ENCODE results near the gene OR1Q1.

Gene OR1Q1

GRCh38 chr9:122609804-122610203 is 4.7 kb upstream of the OR1Q1 start:
- H4K20me1 ChIP-seq (ENCODE audit: low read depth, low read length): no peaks in the 10 kb centered on the region
- H3K4me2 ChIP-seq (ENCODE audit: low read depth, low read length, poor library complexity, severe bottlenecking): no peak overlapping the region
- no peak overlapping the region for H3K4me3 ChIP-seq (ENCODE audit: insufficient read depth, low read length, poor library complexity, severe bottlenecking)
- no peaks in the 10 kb centered on the region for H3K9me3 ChIP-seq (ENCODE audit: insufficient read depth, low read length)
- TF ChIP-seq EZH2phosphoT487 (conservative IDR thresholded peaks at IDR 0.05; ENCODE audit: low read length): no peak
- TF ChIP-seq CTCF (IDR thresholded peaks at IDR 0.05; ENCODE audit: insufficient read depth, low read length, poor library complexity, severe bottlenecking): no peak
- H3K79me2 ChIP-seq (ENCODE audit: insufficient read depth, low read length): no peaks in the 10 kb centered on the region
- H3K36me3 ChIP-seq (ENCODE audit: low read length): no peaks in the 10 kb centered on the region
- H3K9ac ChIP-seq (ENCODE audit: low read length): no peak overlapping the region
- H3K27me3 ChIP-seq (ENCODE audit: low read length): no peaks in the 10 kb centered on the region
- no peak overlapping the region for H3K27ac ChIP-seq (ENCODE audit: low read depth, low read length)
- H3F3A ChIP-seq (ENCODE audit: insufficient read depth): no peaks in the 10 kb centered on the region
- H3K9me2 ChIP-seq (replicated peaks; ENCODE audit: insufficient read depth, low read length): no peaks in the 10 kb centered on the region
- H2AFZ ChIP-seq (ENCODE audit: low read depth, low read length, severe bottlenecking): no peak overlapping the region

- TF ChIP-seq EZH2phosphoT487 (conservative IDR thresholded peaks at IDR 0.05; ENCODE audit: low read length): no peak
- TF ChIP-seq CTCF (IDR thresholded peaks at IDR 0.05; ENCODE audit: insufficient read depth, low read length, poor library complexity, severe bottlenecking): no peak
- H3K27ac ChIP-seq (ENCODE audit: low read depth, low read length): no peak overlapping the region
- H4K20me1 ChIP-seq (ENCODE audit: low read depth, low read length): no peaks in the 10 kb centered on the region
- no peaks in the 10 kb centered on the region for H3K79me2 ChIP-seq (ENCODE audit: insufficient read depth, low read length)
- no peaks in the 10 kb centered on the region for H3F3A ChIP-seq (ENCODE audit: insufficient read depth)
- no peaks in the 10 kb centered on the region for H3K9me2 ChIP-seq (replicated peaks; ENCODE audit: insufficient read depth, low read length)
- no peaks in the 10 kb centered on the region for H3K27me3 ChIP-seq (ENCODE audit: low read length)
- no peak overlapping the region for H2AFZ ChIP-seq (ENCODE audit: low read depth, low read length, severe bottlenecking)
- no peak overlapping the region for H3K4me2 ChIP-seq (ENCODE audit: low read depth, low read length, poor library complexity, severe bottlenecking)
- H3K9me3 ChIP-seq (ENCODE audit: insufficient read depth, low read length): no peaks in the 10 kb centered on the region
- no peak overlapping the region for H3K4me3 ChIP-seq (ENCODE audit: insufficient read depth, low read length, poor library complexity, severe bottlenecking)
- H3K9ac ChIP-seq (ENCODE audit: low read length): no peak overlapping the region
- H3K36me3 ChIP-seq (ENCODE audit: low read length): no peaks in the 10 kb centered on the region
Measured at GRCh38 chr9:122619996-122620395, 5.5 kb downstream of the OR1Q1 start.

- H3K27ac ChIP-seq (ENCODE audit: low read depth, low read length): no peak overlapping the region
- no peaks in the 10 kb centered on the region for H3K9me2 ChIP-seq (replicated peaks; ENCODE audit: insufficient read depth, low read length)
- H3F3A ChIP-seq (ENCODE audit: insufficient read depth): no peaks in the 10 kb centered on the region
- no peaks in the 10 kb centered on the region for H3K79me2 ChIP-seq (ENCODE audit: insufficient read depth, low read length)
- no peak overlapping the region for H3K4me2 ChIP-seq (ENCODE audit: low read depth, low read length, poor library complexity, severe bottlenecking)
- H3K9ac ChIP-seq (ENCODE audit: low read length): no peak overlapping the region
- no peaks in the 10 kb centered on the region for H3K36me3 ChIP-seq (ENCODE audit: low read length)
- H3K9me3 ChIP-seq (ENCODE audit: insufficient read depth, low read length): no peaks in the 10 kb centered on the region
- H2AFZ ChIP-seq (ENCODE audit: low read depth, low read length, severe bottlenecking): no peak overlapping the region
- no peak overlapping the region for H3K4me3 ChIP-seq (ENCODE audit: insufficient read depth, low read length, poor library complexity, severe bottlenecking)
- H4K20me1 ChIP-seq (ENCODE audit: low read depth, low read length): no peaks in the 10 kb centered on the region
- H3K27me3 ChIP-seq (ENCODE audit: low read length): no peaks in the 10 kb centered on the region
- TF ChIP-seq EZH2phosphoT487 (conservative IDR thresholded peaks at IDR 0.05; ENCODE audit: low read length): no peak
- TF ChIP-seq CTCF (IDR thresholded peaks at IDR 0.05; ENCODE audit: insufficient read depth, low read length, poor library complexity, severe bottlenecking): no peak
Measured at GRCh38 chr9:122642226-122642625, 27.7 kb downstream of the OR1Q1 start.
